Upper lobe of left lung (tissue), 4 donors: ENCODE measurements around the gene PKDCC.

Experiments
- EP300 ChIP-seq, 4 donors: sonication (generic); formaldehyde crosslinking; IDR thresholded peaks; one replicate each; pipeline ENCODE4 v1.5.1; 2017; ENCODE audit warnings: antibody characterized with exemption in 4 of 4, control low read depth in 2 of 4
- POLR2A ChIP-seq, 4 donors: fragments of 450-650 bp; IDR thresholded peaks; one replicate each; pipeline ENCODE4 v1.5.1; 2016 to 2017; ENCODE audit warnings: antibody characterized with exemption in 4 of 4, mild to moderate bottlenecking in 2 of 4
- TF ChIP-seq, protein P1 (sequence below), 6 experiments: fragments of 450-650 bp in 4 of 6; fragments of 200-600 bp in 2 of 6; sonication (generic) in 2 of 6; IDR thresholded peaks; one replicate each; pipeline ENCODE4 v1.5.1; 2016 to 2019; ENCODE audit warnings: antibody characterized with exemption in 6 of 6

DNA sequence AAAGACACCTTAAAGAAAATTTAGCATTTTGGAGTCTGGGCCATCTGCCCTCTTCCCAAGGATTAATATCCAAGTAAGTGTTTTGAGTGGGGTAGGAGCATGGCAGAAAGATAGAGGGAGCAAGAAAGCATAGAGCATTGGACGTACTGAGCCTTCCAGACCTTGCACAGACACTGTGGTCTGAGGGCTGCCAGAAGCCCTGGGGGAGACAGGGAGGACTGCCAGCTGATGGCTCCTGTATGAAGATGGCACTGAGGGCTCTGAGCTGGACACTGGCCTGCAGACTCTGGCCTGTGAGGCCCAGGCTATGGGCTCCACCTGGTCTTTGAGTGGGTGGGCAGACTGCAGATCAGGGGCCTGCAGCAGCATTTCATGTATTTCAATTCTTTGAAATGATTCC is 2.9 kb upstream of the PKDCC start:
- TF ChIP-seq, protein P1, sequence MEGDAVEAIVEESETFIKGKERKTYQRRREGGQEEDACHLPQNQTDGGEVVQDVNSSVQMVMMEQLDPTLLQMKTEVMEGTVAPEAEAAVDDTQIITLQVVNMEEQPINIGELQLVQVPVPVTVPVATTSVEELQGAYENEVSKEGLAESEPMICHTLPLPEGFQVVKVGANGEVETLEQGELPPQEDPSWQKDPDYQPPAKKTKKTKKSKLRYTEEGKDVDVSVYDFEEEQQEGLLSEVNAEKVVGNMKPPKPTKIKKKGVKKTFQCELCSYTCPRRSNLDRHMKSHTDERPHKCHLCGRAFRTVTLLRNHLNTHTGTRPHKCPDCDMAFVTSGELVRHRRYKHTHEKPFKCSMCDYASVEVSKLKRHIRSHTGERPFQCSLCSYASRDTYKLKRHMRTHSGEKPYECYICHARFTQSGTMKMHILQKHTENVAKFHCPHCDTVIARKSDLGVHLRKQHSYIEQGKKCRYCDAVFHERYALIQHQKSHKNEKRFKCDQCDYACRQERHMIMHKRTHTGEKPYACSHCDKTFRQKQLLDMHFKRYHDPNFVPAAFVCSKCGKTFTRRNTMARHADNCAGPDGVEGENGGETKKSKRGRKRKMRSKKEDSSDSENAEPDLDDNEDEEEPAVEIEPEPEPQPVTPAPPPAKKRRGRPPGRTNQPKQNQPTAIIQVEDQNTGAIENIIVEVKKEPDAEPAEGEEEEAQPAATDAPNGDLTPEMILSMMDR (IDR thresholded peaks at IDR 0.05): no peak
- TF ChIP-seq POLR2A (IDR thresholded peaks at IDR 0.05) (no peak), EP300 (IDR thresholded peaks at IDR 0.05) (no peak)
